ENCODE measurements around the gene CLECL1. TPM values are rescaled to one million over a fixed set of nuclear protein-coding genes. Genes with fewer than 3 reads are reported as not detected.
A peak's percentile ranks its signal among the peaks of the same experiment; 100 is the strongest.

CLECL1 gene
- total RNA-seq, 1 experiment from 2014 or later, result not detected

DNA sequence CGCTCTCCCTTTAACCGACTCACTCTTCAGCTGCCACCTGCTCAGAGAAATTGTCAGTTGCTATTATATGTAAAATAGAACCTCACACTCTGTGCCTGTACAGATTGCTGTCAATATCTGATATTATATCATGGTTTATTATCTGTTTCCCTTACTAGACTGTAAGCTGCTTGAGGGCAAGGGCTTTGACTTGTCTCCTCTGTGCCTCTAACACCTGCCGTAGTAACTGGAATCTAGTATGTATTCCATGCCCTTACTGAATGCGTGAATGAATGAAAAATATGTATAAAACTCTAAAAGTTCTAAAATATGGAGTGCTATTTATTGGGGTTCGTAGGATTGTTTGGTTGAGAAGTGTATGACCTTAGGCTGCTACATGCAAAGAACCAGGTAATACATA is 29.5 kb upstream of the CLECL1 start:
- intact Hi-C loops (cut with micrococcal nuclease; ENCODE audit: unreplicated experiment), result no loop called here
- TF ChIP-seq EZH2 (IDR thresholded peaks at IDR 0.05; ENCODE audit: borderline replicate concordance, low read depth, low read length, poor library complexity, severe bottlenecking), result no peak
- TF ChIP-seq, protein P1, sequence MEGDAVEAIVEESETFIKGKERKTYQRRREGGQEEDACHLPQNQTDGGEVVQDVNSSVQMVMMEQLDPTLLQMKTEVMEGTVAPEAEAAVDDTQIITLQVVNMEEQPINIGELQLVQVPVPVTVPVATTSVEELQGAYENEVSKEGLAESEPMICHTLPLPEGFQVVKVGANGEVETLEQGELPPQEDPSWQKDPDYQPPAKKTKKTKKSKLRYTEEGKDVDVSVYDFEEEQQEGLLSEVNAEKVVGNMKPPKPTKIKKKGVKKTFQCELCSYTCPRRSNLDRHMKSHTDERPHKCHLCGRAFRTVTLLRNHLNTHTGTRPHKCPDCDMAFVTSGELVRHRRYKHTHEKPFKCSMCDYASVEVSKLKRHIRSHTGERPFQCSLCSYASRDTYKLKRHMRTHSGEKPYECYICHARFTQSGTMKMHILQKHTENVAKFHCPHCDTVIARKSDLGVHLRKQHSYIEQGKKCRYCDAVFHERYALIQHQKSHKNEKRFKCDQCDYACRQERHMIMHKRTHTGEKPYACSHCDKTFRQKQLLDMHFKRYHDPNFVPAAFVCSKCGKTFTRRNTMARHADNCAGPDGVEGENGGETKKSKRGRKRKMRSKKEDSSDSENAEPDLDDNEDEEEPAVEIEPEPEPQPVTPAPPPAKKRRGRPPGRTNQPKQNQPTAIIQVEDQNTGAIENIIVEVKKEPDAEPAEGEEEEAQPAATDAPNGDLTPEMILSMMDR (conservative IDR thresholded peaks at IDR 0.05; ENCODE audit: low read depth, low read length), result no peak
- no peak overlapping the region for H3K4me3 ChIP-seq (ENCODE audit: low read depth, low read length, poor library complexity, severe bottlenecking)
- H3K27ac ChIP-seq (ENCODE audit: low read depth, low read length, poor library complexity, severe bottlenecking), result no peak overlapping the region
- BruUV-seq (replicated peaks), result no TSS peak
- no peak for DNase-seq (ENCODE audit: low spot score)
- no peaks in the 10 kb centered on the region for H3K9me3 ChIP-seq (ENCODE audit: low read depth, low read length, poor library complexity, severe bottlenecking)
- H3K36me3 ChIP-seq (ENCODE audit: insufficient read depth, low read length, poor library complexity, severe bottlenecking), result no peaks in the 10 kb centered on the region
- CTCF ChIA-PET, result no interaction called here
- H3K27me3 ChIP-seq (replicated peaks; ENCODE audit: insufficient read depth, low read depth, low read length, poor library complexity), result no peaks in the 10 kb centered on the region
- POLR2A ChIA-PET (ENCODE audit: low non-redundant PET), result no interaction called here
- H3K4me1 ChIP-seq (ENCODE audit: insufficient read depth, low read length, poor library complexity, severe bottlenecking), result peaks cover 9% of the 10 kb centered on the region

- no peak for TF ChIP-seq EZH2 (IDR thresholded peaks at IDR 0.05; ENCODE audit: borderline replicate concordance, low read depth, low read length, poor library complexity, severe bottlenecking)
- TF ChIP-seq, protein P1 (conservative IDR thresholded peaks at IDR 0.05; ENCODE audit: low read depth, low read length), result no peak
- CTCF ChIA-PET, result no interaction called here
- no peaks in the 10 kb centered on the region for H3K36me3 ChIP-seq (ENCODE audit: insufficient read depth, low read length, poor library complexity, severe bottlenecking)
- no peak for DNase-seq (ENCODE audit: low spot score)
- H3K9me3 ChIP-seq (ENCODE audit: low read depth, low read length, poor library complexity, severe bottlenecking), result no peaks in the 10 kb centered on the region
- H3K4me3 ChIP-seq (ENCODE audit: low read depth, low read length, poor library complexity, severe bottlenecking), result no peak overlapping the region
- peaks cover 9% of the 10 kb centered on the region for H3K4me1 ChIP-seq (ENCODE audit: insufficient read depth, low read length, poor library complexity, severe bottlenecking)
- no peak overlapping the region for H3K27ac ChIP-seq (ENCODE audit: low read depth, low read length, poor library complexity, severe bottlenecking)
- H3K27me3 ChIP-seq (replicated peaks; ENCODE audit: insufficient read depth, low read depth, low read length, poor library complexity), result no peaks in the 10 kb centered on the region
- POLR2A ChIA-PET (ENCODE audit: low non-redundant PET), result no interaction called here
- intact Hi-C loops (cut with micrococcal nuclease; ENCODE audit: unreplicated experiment), result no loop called here
- no TSS peak for BruUV-seq (replicated peaks)
Measured at GRCh38 chr12:9761419-9761781, 28.5 kb upstream of the CLECL1 start.

DNA sequence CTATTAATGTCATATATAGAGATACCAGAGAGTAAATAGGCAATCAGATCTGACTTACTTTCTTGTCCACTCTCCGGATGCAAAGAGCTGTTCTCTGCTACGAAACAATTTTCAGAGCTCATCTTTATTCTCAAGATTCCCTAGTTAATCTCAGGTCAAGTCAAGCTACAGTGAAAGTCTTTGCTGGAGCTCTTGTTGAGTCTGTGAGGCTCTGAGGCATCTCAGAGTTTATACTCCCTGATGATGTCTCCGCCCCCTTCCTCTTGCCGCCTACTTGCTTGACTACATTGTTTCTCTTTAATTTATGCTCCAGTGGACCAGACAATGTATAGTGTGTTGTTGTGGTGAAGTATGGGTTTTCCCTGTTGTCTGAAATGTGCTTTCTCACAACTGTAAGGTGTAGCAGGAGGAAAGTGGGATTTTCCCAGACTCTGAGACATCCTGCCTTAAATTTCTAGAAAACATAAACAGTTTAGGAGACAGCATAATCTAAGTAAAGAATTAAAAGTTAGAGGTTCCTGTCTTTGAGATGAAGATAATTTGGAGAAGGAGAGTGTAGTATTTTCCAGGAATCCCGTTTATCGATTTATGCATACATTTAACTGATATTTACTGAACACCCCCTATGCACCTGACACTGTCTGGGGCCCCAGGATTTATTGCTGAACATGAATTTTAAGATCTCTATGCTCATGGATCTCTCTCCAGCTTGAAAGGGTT is 28.0 kb upstream of the CLECL1 start, which contains the start of gene CD69:
CD69 (minus strand) TSS at position 203 of the 720 bp plus-strand sequence; CDS start at position 122, 81 bp downstream.
- no peaks in the 10 kb centered on the region for H3K27me3 ChIP-seq (replicated peaks; ENCODE audit: insufficient read depth, low read depth, low read length, poor library complexity)
- H3K4me1 ChIP-seq (ENCODE audit: insufficient read depth, low read length, poor library complexity, severe bottlenecking), result peaks cover 9% of the 10 kb centered on the region
- H3K4me3 ChIP-seq (ENCODE audit: low read depth, low read length, poor library complexity, severe bottlenecking), result no peak within 1 kb of the TSS
- intact Hi-C loops (cut with micrococcal nuclease; ENCODE audit: unreplicated experiment), result no loop called here
- H3K27ac ChIP-seq (ENCODE audit: low read depth, low read length, poor library complexity, severe bottlenecking), result no peak within 1 kb of the TSS
- no TSS peak for BruUV-seq (replicated peaks)
- peak; percentile 47 for DNase-seq (ENCODE audit: low spot score)
- ChIA-PET CTCF (interaction anchor here (0.5 kb wide), 1 partner anchor 49 kb away, joined by 3 read pairs; no protein-coding TSS in a partner anchor), POLR2A (ENCODE audit: low non-redundant PET) (no interaction called here)
- H3K9me3 ChIP-seq (ENCODE audit: low read depth, low read length, poor library complexity, severe bottlenecking), result no peaks in the 10 kb centered on the region
- no peaks in the 10 kb centered on the region for H3K36me3 ChIP-seq (ENCODE audit: insufficient read depth, low read length, poor library complexity, severe bottlenecking)
- TF ChIP-seq, protein P1 (conservative IDR thresholded peaks at IDR 0.05; ENCODE audit: low read depth, low read length), result no peak
- TF ChIP-seq EZH2 (IDR thresholded peaks at IDR 0.05; ENCODE audit: borderline replicate concordance, low read depth, low read length, poor library complexity, severe bottlenecking), result no peak

Measured in A673 (cell line).